Measurements from ENCODE around the gene RBPJ. TPM values are rescaled to one million over a fixed set of nuclear protein-coding genes. Genes with fewer than 3 reads are reported as not detected.

Gene RBPJ
- 73.3 TPM for total RNA-seq

DNA sequence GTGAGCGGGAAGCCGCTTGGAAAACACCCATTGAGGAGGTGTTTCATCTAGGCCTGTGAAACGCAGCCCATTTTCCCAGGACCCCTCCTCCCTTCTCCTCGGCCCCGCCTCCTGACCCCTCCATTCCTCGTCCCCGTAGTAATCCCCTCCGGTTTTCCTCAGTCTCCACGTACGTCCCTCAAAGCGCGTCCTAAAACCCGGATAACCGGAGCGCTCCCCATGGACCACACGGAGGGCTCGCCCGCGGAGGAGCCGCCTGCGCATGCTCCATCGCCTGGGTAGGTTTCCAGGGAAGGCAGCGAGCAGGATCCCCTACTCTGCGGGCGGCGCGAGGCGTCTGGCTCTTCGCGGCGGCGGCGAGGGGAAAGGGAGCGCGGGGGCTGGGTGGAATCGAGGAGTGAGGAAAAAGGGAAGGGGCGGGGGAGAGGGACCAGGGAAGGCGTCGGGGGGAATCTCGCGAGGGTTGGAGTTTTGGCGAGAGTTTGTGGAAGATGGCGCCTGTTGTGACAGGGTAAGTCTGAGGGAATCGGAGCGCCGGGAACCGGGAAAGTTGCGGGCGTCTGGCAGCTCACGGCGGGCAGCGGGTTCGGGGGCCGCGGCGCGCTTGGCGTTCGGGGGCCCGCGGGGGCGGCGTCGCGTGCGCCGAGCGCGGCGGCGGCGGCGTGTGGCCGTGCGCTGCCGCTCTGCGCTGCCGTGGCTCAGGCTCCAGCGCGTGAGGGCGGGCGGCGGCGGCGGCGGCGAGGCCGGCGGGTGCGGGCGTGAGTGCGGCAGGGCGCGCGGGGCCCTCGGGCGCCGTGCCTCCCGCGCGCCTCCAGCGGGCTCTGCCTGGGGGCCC, at the start of gene RBPJ:
TSS of gene RBPJ (plus strand) at position 477 of the 835 bp plus-strand sequence. CDS start at position 492, 15 bp downstream.
- DNase-seq (ENCODE audit: low spot score), result peak; percentile 95

DNA sequence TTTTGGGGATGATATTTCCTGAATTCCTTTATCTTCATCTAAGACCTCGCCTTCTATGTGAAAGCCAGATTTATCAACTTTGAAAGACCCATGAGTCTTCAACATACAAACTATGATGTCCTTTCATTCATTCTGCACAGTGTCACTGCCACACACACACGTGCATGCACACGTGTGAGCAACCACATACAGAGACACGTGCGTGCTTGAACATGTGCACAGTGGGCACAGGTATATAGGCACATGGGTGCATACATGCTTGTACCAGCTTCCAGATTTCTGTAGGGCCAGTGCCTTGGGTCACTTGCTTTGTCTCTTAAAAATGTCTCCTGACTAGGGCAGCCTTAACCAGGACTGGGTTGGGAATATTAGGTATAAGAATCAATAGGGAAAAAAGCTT, 49.1 kb upstream of the RBPJ start:
- DNase-seq (ENCODE audit: low spot score), result no peak

DNA sequence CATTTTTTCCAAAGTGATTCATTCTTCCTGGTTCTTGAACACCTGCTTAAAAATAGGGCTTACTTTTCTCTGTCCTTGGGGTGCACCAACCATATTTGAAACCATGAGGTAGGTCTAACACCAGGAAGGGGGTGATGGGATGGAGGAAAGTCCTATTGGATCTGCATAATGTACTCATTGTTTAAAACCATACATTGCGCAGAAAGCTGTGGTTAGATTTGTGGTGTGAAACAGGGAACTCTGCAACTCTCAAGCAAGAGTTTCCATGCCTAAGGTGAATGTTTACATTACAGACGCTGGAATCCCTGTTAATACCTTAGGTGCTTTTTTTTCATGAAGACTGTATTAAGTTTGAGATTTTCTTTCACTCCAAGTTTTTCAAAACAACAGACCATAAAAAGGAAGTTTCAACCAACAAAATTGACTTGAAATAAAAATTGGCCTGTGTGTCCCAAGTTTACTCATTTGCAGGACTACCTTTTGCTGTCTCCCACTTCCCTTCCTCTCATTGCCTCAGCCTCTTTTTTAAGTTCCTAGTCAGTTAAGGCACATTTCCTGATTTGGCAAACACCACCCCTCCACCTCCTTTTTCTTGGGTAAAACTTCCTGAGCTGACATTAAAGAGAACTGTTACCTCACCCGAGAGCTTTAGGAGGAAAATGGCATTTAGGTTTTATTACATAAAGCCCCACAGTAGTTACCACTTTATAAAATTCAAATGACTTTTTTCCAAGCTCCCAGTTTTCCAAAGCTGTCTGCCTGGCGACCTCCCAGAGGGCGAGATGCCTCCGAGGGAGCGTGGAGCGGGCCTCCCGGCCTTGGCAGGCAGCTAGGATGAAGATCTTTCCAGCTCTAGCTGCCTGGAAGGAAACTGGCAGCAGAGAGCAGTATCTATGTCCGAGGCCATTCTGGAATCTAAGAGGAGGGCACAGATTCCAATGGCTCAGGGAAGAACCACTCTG, 47.9 kb upstream of the RBPJ start:
- DNase-seq (ENCODE audit: low spot score), result no peak

DNA sequence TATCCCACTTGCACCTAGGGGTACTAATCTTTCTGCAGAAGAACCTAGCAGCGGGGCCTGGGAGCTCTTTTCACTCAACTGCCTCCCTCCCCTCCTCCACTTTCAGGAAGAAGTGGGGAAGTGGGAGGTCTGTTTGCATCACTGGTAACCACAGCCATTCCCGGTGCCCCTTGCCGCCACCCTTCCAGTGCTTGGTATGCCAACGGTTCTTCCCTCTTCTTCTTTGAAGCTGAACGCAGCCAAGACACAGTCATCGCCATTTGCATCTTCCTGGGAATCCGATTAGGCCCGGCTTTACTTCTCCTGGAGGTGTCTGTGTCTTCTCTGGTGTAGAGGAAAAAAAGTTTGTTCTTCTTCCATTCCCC, 47.2 kb upstream of the RBPJ start:
- DNase-seq (ENCODE audit: low spot score), result no peak

GRCh38 chr4:26275281-26275680, 45.5 kb upstream of the RBPJ start:
- no peak for DNase-seq (ENCODE audit: low spot score)

DNA sequence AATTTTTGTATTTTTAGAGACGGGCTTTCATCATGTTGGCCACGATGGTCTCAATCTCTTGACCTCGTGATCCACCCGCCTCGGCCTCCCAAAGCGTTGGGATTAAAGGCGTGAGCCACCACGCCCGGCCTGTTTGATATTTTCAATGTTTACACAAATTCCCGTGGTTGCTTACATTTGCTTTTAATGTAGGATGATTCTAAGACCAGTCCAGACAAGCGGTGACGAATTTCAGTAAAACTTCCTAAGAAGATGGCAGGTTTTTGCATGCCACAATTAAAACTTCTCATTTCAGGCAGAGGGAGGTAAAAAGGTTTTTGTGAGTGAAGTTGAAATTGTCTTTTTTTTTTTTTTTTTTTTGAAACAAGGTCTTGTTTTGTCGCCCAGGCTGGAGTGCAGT, 41.4 kb upstream of the RBPJ start:
- no peak for DNase-seq (ENCODE audit: low spot score)

DNA sequence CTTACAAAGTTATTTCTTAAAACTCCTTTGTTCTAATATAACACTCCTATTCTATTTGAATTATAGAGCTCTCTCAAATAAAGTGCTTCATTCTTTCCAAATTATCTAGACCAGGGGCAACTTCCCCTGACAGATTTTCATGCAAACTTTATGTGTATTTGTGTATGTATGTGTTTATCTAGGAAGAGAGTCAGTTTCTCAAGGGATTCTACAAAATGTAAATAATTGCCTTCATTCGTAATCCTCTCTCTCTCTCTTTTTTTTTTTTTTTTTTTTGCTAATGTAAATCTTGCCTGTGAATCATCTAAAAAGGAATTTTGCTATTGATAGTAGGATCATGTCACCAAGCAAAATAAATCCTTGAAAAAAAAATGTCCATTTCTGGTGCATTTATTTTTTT, 38.9 kb upstream of the RBPJ start:
- DNase-seq (ENCODE audit: low spot score), result no peak

GRCh38 chr4:26284536-26284935, 36.3 kb upstream of the RBPJ start:
- no peak for DNase-seq (ENCODE audit: low spot score)

DNA sequence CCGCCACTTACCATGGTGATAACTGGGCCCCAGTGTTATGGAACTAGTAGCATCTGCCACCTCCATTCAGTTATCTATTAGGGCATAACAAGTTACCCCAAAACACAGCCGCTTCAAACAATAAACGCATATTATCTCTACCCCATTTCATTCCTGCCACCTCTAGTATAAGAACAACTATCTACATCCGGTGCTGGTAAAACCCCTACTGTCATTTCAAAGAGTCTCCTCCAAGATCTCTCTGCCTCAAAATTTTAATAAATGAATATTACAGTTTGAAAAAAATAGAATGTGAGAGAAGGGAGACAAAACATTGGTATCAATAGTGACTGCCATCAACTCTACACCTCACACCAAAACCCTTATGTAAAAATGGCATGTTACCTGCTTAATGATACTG, 35.5 kb upstream of the RBPJ start:
- no peak for DNase-seq (ENCODE audit: low spot score)

GRCh38 chr4:26287756-26288155, 33.1 kb upstream of the RBPJ start:
- no peak for DNase-seq (ENCODE audit: low spot score)

DNA sequence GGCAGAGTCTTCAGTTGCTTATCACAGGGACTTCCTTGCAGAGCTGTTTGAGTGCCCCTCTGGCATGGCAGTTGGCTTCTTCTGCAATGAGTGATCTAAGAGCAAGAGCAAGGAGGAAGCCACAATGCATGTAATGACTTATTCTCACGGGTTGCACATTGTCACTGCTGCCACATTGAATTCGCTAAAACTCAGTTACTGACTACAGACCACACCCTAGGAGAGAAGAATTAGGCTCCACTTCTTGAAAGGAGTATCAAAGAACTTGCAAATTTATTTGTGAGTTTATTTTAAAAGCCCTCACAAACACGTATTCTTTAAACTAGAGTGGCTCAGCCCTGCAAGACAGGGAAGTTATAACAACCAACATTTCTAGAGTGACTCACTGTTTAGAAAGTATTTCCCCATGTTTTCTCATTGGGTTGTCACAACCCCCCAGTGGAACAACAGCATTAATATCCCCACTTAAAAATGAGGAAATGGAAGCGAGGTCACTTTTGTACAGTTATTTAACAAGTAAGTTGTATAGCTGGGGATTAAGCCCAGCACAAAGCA, 32.4 kb upstream of the RBPJ start:
- DNase-seq (ENCODE audit: low spot score), result no peak

DNA sequence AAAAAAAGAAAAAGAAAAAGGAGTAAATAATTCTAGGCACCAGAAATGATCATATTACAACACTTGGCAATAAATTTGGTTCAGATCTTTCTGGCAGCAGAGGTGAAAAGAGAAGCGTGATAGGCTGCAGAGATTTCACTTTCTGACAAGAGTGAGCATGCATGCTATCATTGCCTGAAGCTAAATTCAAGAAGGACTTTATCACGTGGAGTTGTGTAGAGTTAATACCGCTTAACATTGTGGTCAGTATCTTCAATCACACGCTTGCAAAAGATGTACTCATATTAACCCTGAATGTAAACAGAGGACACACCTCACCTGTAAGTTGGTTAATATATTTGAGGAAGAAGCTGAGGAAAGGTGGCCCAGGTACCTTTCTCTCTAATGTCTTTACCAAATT, 31.4 kb upstream of the RBPJ start:
- DNase-seq (ENCODE audit: low spot score), result no peak

DNA sequence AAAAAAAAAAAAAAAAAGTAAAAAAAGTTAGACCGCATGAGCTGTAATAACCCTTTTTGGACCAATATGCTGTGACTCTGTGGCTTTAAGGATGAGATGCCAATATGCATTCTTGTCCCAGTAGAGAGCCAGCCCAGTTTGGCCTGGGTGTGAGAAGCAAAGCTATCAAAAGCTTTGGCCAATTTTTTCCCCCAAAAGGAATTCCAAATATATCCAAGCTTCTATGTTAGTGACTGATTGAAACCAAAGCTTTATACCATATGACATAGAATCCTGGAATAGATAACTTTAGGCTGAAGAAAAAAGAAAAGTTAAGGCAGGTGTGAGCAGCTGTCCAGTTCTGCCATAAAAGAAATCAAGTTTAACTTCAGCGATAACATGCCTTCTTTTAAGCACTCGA, 30.5 kb upstream of the RBPJ start:
- DNase-seq (ENCODE audit: low spot score), result no peak

DNA sequence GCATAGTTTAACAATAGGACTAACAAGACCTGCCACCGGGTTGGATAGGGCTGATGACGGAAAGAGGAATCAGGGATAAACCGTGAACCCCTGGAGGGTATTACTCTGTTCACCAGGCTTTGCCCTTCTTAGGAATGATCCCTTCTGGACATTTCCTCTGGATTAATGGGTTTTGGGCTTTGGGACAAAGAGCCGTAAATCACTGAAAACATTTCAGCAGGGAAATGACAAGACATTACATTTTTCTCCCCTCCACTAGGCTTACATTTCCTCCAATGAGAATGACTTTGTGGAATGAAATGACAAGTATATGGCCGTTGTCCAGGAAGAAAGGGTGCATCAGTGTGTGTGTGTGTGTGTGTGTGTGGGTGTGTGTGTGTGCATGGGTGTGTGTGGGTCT, 25.9 kb upstream of the RBPJ start:
- no peak for DNase-seq (ENCODE audit: low spot score)

DNA sequence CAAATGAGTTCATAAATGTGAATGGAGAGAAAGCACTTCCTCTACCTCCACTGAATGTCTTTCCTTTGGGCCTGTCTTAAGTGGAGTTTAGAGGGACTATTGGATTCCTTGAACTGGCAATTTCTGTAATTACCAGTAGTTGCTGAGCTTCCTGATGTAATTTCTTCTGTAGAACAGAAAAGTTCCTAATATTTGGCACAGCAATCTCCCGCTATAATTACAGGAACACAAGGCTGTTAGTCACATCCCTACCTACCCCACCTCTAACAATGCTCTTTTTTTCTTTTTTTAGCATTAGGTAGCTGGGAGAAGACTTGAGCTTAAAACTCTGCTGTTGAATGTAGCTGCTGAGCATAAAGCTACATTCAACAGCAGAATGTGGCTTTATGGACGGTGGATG, 24.8 kb upstream of the RBPJ start:
- no peak for DNase-seq (ENCODE audit: low spot score)

- DNase-seq (ENCODE audit: low spot score), result no peak
Measured at GRCh38 chr4:26296514-26296913, 24.3 kb upstream of the RBPJ start.

DNA sequence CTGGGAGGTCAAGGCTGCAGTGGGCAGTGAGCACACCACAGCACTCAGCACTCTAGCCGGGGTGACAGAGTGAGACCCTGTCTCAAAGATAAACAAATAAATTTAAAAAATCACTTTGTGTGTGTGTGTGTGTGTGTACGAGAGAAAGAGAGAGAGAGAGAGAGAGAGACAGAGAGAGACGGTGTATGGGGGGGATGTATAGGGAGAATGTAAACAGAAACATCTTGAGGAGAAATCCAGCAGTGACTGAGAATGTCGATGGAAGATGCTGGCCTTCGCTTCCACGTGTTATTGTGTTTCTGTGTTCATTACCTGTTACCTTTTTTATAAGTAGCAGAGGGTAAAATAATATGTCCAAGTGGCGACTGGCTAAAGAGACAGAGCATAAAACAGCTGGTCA, 23.6 kb upstream of the RBPJ start:
- DNase-seq (ENCODE audit: low spot score), result no peak

GRCh38 chr4:26298198-26298947, 22.4 kb upstream of the RBPJ start:
- no peak for DNase-seq (ENCODE audit: low spot score)

GRCh38 chr4:26299254-26299882, 21.4 kb upstream of the RBPJ start:
- no peak for DNase-seq (ENCODE audit: low spot score)

DNA sequence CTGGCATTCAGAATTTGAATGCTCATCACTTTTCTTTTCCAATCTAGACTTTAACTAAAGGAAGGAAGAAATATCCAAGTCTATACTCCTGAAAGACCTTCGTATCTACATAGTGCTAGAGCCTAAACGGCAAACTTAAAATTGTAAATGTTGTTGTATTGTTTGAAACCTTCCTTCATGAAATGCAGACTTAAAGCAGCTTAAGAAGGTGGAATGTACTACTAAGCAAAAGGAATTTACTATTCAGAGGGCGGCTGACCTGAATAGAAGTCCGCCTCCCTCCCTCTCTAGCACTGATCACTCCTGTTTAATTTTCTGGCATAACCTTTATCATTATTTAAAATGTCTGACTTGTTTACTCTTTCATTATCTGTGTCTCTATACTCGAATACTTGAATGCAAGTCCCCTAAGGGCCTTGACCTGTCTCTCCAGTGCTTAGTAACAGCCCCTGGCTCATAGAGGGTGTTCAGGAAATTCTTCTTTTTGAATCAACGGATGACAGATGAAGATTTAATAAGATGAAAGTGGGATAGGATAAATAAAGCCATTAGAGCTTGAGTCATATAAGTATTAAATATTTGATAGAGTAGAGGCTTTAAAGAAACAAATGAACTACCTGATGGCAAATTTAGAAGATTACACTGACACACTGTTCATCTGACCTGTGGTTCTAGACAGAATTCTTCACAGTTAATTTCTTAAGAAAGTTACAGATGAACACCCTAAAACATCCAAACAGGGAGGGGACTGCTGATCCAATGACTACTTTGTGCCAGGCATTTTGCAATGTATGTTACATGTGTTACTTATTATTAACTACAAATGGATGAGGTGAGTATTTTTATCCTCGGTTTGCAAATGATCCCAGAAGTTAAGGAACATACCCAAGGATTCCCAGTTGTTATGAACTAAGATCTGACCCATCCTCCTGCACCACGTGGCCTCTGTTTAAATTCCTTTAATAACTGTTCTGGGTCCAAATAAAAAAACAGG, 20.2 kb upstream of the RBPJ start:
- no peak for DNase-seq (ENCODE audit: low spot score)

Measured in ureter (tissue), 1 donor.